ENCODE results near the gene PRMT9. TPM values are rescaled to one million over a fixed set of nuclear protein-coding genes. Genes with fewer than 3 reads are reported as not detected.

PRMT9 gene
- total and polyA plus RNA-seq, 4 donors, result 4.1 to 23.9 (median 6.7) TPM

DNA sequence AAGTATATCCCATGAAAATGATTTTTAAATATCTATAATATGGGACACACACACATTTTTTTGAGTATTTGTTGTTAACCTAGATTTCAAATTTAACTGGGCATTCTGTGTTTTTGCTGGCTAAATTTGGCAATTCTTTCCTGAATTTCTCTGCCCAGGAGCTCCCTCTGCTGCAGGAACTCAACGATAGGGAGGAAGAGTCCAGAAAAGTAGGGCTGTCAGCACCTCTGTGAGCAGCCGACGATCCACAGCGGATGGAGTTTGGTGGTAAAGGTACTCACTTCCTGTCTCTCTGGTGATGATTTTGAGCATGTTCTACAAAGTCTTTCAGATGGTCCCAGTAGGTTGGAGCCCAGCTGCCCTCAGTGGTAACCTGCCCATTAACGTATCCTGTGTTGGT, 89.9 kb downstream of the PRMT9 start:
- H3K9ac ChIP-seq (ENCODE audit: insufficient read depth in 1 of 2, low read length in 2 of 2), result no peak overlapping the region
- H3K27ac ChIP-seq (ENCODE audit: low read depth in 1 of 2, low read length in 1 of 2), result no peak overlapping the region
- no peak for ATAC-seq (ENCODE audit: insufficient read depth, low FRiP score)
- WGBS, 2 donors, result 63 to 66% methylated on average over 5 of the region's 5 CpGs
- no peaks in the 10 kb centered on the region for H3K27me3 ChIP-seq (ENCODE audit: control insufficient read depth in 3 of 3, insufficient read depth in 3 of 3, low read length in 2 of 3)
- no peak for DNase-seq
- no peaks in the 10 kb centered on the region for H3K9me3 ChIP-seq (ENCODE audit: control insufficient read depth in 4 of 4, insufficient read depth in 3 of 4, low read length in 3 of 4)
- peaks cover 0 to 9% (median 0%) of the 10 kb centered on the region in 5 donors for H3K4me1 ChIP-seq (ENCODE audit: control insufficient read depth in 5 of 5, insufficient read depth in 5 of 5, low read length in 5 of 5)
- no peaks in the 10 kb centered on the region for H3K36me3 ChIP-seq (ENCODE audit: control insufficient read depth in 4 of 4, insufficient read depth in 4 of 4, low read length in 4 of 4)
- TF ChIP-seq, protein P1, sequence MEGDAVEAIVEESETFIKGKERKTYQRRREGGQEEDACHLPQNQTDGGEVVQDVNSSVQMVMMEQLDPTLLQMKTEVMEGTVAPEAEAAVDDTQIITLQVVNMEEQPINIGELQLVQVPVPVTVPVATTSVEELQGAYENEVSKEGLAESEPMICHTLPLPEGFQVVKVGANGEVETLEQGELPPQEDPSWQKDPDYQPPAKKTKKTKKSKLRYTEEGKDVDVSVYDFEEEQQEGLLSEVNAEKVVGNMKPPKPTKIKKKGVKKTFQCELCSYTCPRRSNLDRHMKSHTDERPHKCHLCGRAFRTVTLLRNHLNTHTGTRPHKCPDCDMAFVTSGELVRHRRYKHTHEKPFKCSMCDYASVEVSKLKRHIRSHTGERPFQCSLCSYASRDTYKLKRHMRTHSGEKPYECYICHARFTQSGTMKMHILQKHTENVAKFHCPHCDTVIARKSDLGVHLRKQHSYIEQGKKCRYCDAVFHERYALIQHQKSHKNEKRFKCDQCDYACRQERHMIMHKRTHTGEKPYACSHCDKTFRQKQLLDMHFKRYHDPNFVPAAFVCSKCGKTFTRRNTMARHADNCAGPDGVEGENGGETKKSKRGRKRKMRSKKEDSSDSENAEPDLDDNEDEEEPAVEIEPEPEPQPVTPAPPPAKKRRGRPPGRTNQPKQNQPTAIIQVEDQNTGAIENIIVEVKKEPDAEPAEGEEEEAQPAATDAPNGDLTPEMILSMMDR (IDR thresholded peaks at IDR 0.05; ENCODE audit: control extremely low read depth, extremely low read depth), result no peak
- H3K4me3 ChIP-seq, result no peak overlapping the region

DNA sequence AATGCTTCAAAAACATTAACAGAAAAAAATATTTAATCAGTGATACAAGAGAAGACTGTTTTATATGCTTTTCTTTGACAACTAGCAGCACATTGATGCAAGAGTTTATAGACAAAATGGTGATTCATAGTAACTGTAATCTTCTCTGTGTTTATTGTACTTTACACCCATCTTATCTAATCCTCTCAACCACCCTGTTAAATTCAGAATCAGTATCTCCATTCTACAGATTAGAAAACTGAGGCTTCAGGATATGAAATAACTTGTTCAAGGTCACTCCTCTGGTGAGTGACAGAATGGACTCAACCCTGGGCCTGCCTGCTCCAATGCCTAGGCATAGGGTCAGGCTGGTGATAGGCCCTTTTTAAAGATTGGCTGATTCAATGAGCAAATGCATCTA, 92.9 kb downstream of the PRMT9 start:
- TF ChIP-seq, protein P1 (IDR thresholded peaks at IDR 0.05; ENCODE audit: control extremely low read depth, extremely low read depth), result no peak
- no peaks in the 10 kb centered on the region for H3K9me3 ChIP-seq (ENCODE audit: control insufficient read depth in 4 of 4, insufficient read depth in 3 of 4, low read length in 3 of 4)
- DNase-seq, result no peak
- no peak for ATAC-seq (ENCODE audit: insufficient read depth, low FRiP score)
- H3K4me1 ChIP-seq (ENCODE audit: control insufficient read depth in 5 of 5, insufficient read depth in 5 of 5, low read length in 5 of 5), result peaks cover 0 to 19% (median 4%) of the 10 kb centered on the region in 5 donors
- no peaks in the 10 kb centered on the region for H3K36me3 ChIP-seq (ENCODE audit: control insufficient read depth in 4 of 4, insufficient read depth in 4 of 4, low read length in 4 of 4)
- H3K27ac ChIP-seq (ENCODE audit: low read depth in 1 of 2, low read length in 1 of 2), result no peak overlapping the region
- no peak overlapping the region for H3K9ac ChIP-seq (ENCODE audit: insufficient read depth in 1 of 2, low read length in 2 of 2)
- H3K27me3 ChIP-seq (ENCODE audit: control insufficient read depth in 3 of 3, insufficient read depth in 3 of 3, low read length in 2 of 3), result no peaks in the 10 kb centered on the region
- H3K4me3 ChIP-seq, result no peak overlapping the region

DNA sequence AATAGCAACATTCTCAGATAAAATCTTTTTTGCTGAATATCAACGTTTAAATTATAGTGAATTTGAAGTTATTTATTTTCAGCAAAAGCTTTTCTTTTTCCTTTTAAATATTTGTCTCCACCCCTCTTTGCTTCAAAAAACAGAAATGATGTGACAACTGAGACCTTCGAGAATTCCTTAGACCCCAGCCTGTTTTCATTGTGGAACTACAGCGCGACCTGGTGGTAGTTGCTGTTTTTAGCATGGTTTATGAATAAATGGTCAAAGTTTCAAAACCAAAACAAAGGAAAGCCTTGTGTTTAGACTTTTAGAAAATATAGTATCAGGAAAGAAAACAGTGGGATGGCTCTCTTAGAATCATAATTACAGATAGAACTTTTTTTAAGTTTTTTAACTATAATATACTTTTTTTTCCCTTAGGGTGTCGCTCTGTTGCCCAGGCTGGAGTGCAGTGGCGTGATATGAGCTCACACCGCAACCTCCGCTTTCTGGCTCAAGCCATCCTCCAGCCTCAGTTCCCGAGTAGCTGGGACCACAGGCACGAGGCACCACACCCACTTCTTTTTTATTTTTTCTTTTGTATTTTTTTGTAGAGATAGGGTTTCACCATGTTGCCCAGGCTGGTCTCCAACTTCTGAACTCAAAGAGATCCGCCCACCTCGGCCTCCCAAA, 93.6 kb downstream of the PRMT9 start:
- H3K9ac ChIP-seq (ENCODE audit: insufficient read depth in 1 of 2, low read length in 2 of 2), result no peak overlapping the region
- DNase-seq (peak; percentile 85 to 94 (median 94)), ATAC-seq (ENCODE audit: insufficient read depth, low FRiP score) (no peak)
- TF ChIP-seq, protein P1 (IDR thresholded peaks at IDR 0.05; ENCODE audit: control extremely low read depth, extremely low read depth), result peak; percentile 37
- no peaks in the 10 kb centered on the region for H3K27me3 ChIP-seq (ENCODE audit: control insufficient read depth in 3 of 3, insufficient read depth in 3 of 3, low read length in 2 of 3)
- H3K36me3 ChIP-seq (ENCODE audit: control insufficient read depth in 4 of 4, insufficient read depth in 4 of 4, low read length in 4 of 4), result no peaks in the 10 kb centered on the region
- H3K4me1 ChIP-seq (ENCODE audit: control insufficient read depth in 5 of 5, insufficient read depth in 5 of 5, low read length in 5 of 5), result peaks cover 0 to 23% (median 4%) of the 10 kb centered on the region in 5 donors
- H3K4me3 ChIP-seq, result no peak overlapping the region
- H3K27ac ChIP-seq (ENCODE audit: low read depth in 1 of 2, low read length in 1 of 2), result no peak overlapping the region
- 48 to 50% methylated on average over 12 of the region's 12 CpGs for WGBS, 2 donors
- H3K9me3 ChIP-seq (ENCODE audit: control insufficient read depth in 4 of 4, insufficient read depth in 3 of 4, low read length in 3 of 4), result no peaks in the 10 kb centered on the region

DNA sequence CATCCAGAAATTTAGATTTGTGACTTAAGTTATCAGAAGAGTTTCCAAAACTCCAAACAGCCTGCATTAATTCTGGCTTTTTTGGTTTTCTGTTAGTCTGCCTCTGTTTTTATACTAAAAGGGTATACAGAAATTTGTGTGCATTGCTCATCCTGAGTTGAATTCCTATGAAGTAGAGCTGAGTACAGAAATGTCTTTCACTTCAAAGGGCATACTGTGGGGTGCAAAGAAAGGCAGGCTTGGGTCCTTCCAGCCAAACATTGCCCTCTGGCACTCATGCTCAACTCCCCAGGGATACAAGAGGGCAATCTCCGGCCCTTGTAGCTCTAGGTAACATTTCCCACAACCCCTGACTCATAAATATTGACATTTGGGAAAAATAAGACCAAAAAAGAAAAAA, 94.4 kb downstream of the PRMT9 start:
- ATAC-seq (ENCODE audit: insufficient read depth, low FRiP score) (no peak), DNase-seq (peak in 2 of 3 donors; percentile 22 to 33)
- Histone ChIP-seq H3K4me1 (ENCODE audit: control insufficient read depth in 5 of 5, insufficient read depth in 5 of 5, low read length in 5 of 5) (peaks cover 0 to 23% (median 4%) of the 10 kb centered on the region in 5 donors), H3K27ac (ENCODE audit: low read depth in 1 of 2, low read length in 1 of 2) (no peak overlapping the region), H3K36me3 (ENCODE audit: control insufficient read depth in 4 of 4, insufficient read depth in 4 of 4, low read length in 4 of 4) (no peaks in the 10 kb centered on the region), H3K9me3 (ENCODE audit: control insufficient read depth in 4 of 4, insufficient read depth in 3 of 4, low read length in 3 of 4) (peaks cover 0 to 1% (median 0%) of the 10 kb centered on the region in 4 donors), H3K9ac (ENCODE audit: insufficient read depth in 1 of 2, low read length in 2 of 2) (peak overlapping the region in 1 of 2 donors; percentile 7), H3K27me3 (ENCODE audit: control insufficient read depth in 3 of 3, insufficient read depth in 3 of 3, low read length in 2 of 3) (no peaks in the 10 kb centered on the region), H3K4me3 (no peak overlapping the region)
- 68 to 97% methylated on average over 1 of the region's 1 CpG for WGBS, 2 donors
- TF ChIP-seq, protein P1 (IDR thresholded peaks at IDR 0.05; ENCODE audit: control extremely low read depth, extremely low read depth), result no peak
